SH-SY5Y (cell line): ENCODE data around the gene MACC1.

Source experiments
- GATA2 ChIP-seq: IDR thresholded peaks from 2 replicates; pipeline ENCODE4 v1.6.1; 2011; ENCODE audit warnings: mild to moderate bottlenecking, low read depth, low read length
- GATA3 ChIP-seq: IDR thresholded peaks from 2 replicates; pipeline ENCODE4 v1.6.1; 2011; ENCODE audit warnings: low read depth, mild to moderate bottlenecking, low read length, moderate library complexity

GRCh38 chr7:20249920-20250319 lies 32.7 kb upstream of the MACC1 start:
- no peak for TF ChIP-seq GATA3
- TF ChIP-seq GATA2 = no peak
